CD4-positive, alpha-beta T cell treated with Interleukin-10 for 1 hour (primary cell): ENCODE data around the gene ARHGAP33.

Source experiments
- DNase-seq: peaks from one replicate; pipeline ENCODE4 v3.0.0-alpha.2; 2020

Gene ARHGAP33

DNA sequence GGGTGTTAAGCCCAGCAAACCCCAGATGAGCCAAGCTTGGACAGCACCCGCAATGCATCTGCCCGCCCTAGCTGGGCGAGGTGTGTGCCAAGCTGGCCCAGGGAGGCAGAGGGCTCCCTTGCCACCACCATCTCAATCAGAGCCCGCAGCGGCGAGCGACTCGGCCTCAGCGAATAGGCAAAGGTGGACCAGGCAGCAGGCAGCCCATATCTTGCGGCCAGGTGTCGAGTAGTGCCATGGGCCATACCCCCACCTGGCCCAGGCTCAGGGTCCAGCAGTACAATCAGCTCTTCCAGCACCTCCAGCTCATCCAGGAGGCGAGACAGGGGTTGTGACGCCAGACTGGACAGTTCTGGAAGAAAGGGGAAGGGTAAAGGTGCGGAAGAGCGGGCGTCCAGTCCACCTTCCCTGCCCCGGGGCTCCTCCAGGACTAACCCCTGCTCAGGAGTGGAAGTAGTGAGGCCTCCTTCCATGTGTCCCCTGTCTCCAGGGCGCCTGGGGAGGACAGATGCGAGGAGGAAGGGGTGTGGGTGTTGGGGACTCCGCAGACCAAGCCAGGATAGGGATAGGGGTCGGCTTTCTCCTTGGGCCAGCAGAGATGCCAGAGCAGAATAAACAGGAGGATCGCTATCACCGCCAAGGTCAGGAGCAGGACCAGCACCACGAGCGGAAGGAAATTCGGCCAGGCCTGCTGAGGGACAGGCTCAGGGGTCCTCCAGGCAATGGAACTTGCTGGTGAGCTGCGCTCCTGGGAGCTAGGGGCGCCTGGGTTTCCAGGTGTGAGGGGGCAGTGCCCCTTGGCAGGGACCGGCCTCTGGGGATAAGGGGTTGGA is 35.9 kb upstream of the ARHGAP33 start:
- no peak for DNase-seq

DNA sequence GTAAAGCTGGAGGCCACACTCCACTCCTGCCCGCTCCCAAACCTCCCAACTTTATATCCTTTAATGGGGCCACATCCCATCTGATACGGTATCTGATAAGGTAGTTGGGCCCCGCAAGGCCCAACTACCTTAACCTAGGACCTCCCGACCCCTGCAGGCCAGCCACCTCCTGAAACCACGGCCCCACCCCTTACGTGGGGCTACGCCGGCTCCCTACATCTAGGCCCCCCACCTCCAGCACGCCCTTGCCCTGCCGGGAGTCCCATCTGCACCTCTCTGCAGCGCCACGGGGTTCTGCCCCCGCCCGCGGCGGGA is 35.3 kb upstream of the ARHGAP33 start:
- no peak for DNase-seq

DNA sequence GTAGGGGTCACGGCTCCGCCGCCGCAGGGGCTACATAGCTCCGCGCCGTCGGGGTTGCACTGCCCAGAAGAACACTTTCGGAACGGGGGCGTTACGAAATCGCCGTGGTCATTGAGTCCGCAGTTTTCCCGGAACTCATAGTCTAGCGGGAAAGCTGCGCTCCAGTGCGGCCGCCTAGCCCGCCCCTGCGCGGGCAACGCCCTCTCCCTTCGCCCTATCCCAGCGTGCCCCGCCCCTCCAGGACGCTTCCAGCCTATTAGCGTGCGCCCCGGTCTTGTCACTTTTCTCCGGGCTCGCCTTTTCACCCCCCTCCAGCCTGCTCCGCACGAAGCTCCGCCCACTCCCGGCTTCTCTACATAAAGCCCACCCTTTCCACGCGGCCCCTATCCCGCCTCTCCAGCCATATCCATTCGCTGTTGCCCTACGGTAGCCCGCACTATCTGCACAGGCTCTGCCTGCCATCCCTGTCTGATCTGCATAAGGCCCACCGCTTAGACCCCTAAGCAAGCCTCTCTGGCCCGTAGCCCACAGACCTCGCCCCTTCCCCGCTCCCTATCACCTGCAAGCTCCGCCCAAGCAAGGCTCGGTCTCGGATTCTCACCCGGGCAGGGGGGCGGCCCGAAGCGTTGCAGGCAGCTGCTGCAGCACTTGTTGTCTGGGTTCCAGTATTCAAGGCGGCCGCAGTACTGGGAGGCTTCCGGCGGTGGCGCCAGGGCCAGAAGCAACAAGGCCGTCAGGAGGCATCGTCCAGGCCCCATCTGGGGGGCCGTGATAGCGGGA is 34.8 kb upstream of the ARHGAP33 start:
- peak; percentile 95 for DNase-seq

DNA sequence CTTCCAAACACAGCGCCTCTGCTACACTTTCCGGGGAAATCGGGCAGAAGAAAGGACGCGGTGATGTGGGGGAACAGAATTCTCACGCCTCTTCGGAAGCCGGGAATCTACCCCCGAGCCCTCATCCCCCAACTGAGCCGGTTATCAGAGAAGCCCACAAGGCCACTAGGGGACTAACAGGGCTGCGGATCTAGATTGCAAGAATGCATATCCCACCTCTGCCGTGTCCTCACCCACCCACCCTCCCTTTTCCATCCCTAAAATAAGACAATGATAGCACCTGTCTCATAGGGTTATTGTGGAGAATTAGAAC is 34.2 kb upstream of the ARHGAP33 start:
- DNase-seq, result no peak

DNA sequence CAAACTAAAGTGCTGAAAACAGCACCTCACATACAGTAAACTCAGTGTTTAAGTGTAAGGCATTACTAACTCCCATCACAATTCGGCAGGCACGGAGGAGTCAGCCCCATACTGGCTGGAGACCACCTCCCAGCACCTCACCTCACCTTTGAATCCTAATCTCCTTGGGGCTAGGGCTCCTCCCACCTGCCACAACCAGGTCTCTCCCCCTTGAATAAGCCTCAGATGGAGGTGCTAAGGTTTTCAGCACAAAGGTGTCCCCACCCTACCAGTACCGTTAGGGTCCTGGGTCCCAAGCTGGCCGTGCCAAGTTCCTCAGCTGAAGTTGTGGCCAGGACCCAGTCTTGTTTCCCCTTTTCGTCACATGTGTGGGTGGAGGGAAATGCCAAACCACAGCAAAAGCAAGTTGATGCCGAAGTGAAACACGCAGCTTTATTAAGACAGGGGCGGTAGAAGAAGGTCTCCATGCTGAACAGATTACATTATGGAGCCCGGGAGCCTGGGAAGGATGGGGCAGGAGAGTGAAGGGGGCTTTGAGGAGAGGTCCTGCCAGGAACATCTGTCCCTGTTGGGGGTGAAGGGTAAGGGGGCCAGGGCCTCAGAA is 33.1 kb upstream of the ARHGAP33 start, which contains the start of gene IGFLR1:
Gene IGFLR1 (minus strand): TSS at position 332 of the 604 bp plus-strand sequence. CDS start 1,272 bp downstream, outside the sequence.
- peak; percentile 78 for DNase-seq

DNA sequence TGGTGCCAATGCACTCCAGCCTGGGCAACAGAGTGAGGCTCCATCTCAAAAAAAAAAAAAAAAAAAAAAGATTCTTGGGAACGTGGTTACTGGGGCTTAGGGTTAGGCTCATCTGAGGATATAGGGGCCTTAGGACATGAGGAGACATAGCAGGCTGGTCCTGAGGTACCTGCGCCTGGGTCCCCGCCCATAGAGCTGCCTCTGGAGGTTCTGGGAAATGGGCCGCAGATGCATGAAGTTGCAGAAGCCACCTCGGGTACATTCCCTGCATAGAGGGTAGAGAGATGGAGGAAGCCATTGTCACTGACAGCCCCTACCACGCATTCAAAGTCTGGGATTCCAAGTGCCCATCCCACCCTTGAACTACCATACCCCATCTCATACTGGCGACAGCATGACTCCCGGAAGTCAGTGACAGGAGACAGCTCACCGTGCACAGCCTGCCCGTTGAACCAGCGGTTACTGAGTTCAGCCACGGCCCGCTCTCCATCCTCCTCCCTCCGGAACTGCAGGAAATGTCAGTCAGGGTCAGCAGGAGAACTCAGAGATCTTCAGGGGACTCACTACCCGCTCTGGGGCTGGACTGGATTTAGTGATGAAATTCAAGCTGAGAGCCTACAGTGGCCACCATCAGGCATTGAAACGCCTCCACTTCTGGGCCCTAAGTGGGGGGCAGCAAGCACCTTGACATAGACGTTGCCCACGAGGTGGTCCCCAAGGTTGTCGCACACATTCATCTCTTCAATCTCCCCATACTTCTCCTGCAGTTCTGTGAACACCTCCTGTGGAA is 31.5 kb upstream of the ARHGAP33 start:
- no peak for DNase-seq

DNA sequence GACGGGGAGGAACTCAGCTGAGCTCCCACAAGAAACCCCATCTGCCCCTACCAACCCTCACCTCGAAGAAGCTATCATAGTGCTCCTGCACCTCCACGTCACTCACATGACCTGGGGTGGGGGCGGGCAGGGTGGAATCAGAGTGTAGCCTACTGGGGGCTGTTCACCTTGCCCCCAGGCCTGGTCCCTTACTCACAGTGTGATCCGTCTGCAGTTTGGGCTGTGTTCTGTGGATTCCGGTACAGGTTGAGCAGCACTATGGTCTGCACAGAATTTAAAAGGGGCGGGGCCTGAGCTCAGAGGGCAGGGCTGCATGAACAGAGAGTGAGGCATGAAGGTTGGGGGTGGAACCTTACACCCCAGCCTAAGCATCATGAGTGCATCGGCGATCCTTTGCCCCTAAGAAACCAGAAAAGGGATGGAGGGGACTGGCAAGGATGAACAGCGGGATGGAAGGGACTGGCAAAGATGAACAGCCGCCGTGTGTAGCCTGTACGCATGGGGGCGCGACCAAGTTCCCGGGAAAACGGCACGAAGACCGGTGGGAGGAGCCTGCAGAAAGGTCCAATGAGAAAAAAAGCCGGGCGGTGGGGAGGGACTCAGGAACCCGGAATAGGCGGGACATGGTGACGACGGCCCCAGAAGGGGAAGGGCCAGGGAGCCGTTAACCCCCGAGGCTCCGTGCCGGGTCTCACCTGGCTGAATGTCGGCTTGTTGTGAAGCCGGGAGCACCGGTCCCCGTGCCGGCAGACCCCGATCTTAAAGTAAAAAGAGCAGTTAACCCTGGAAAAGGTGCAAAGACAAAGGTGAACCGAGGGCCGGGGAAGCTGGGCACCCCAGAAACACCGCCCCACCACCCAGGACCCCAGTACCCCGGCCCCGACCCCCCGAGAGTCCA is 30.7 kb upstream of the ARHGAP33 start:
- peak; percentile 96 for DNase-seq

DNA sequence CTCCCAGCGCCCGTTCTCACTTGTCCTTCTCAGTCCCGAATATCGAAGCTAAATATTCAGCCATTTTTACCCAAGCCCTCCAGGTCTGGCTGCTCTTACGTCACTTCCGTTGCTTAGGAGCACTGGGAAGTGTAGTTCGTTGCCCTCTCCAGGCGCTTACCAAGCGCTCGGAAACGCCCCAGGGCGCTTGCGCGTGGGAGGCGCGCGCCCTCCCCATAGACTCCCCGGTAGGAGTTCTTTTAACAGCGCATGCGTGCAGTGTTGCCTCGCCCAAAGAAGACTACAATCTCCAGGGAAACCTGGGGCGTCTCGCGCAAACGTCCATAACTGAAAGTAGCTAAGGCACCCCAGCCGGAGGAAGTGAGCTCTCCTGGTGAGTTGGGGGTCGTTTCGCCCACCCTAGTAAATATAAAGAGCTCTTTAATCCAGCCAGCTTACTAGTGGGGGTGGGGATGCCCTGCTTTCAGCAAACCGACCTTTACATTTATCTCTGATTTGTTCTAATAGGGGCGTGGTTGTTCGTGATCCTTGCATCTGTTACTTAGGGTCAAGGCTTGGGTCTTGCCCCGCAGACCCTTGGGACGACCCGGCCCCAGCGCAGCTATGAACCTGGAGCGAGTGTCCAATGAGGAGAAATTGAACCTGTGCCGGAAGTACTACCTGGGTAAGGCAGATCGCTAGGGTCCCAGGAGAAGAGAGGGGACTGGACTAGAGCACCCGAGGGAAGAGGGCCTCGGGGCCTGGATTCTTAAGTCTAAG is 29.9 kb upstream of the ARHGAP33 start, which contains the start of the genes PSENEN and U2AF1L4:
Gene PSENEN (plus strand): TSS at position 324 of the 759 bp plus-strand sequence. CDS start 280 bp downstream, at position 604.
Gene U2AF1L4 (minus strand): TSS at position 91 of the 759 bp plus-strand sequence. CDS start 27 bp downstream, at position 64.
- DNase-seq, result peak; percentile 99

DNA sequence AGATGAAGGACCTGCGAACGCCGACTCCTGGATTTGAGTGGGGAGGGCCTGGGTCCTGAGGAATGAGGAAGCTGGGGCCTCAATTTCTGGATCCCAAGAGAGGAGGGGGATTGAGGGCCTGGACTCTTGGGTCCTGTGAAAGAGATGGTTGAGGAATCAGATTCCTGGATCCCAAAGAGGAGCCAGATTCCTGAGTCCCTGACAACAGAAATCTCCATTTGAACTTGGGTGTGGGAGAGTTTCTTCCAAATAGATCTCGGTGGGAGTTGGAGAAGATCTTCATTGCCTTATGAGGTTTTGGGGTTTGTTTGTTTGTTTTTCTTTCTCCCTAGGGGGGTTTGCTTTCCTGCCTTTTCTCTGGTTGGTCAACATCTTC is 29.3 kb upstream of the ARHGAP33 start:
- no peak for DNase-seq

DNA sequence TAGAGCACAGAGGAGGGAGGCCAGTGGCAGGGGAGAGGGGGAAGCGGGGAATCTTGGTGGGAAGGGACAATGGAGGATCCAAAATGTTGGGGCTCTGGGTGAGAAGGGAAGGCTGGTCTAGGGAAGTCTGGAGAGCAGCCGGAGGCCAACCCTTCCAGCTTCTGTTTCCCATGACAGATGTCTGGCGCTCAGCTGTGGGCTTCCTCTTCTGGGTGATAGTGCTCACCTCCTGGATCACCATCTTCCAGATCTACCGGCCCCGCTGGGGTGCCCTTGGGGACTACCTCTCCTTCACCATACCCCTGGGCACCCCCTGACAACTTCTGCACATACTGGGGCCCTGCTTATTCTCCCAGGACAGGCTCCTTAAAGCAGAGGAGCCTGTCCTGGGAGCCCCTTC is 28.8 kb upstream of the ARHGAP33 start:
- no peak for DNase-seq

DNA sequence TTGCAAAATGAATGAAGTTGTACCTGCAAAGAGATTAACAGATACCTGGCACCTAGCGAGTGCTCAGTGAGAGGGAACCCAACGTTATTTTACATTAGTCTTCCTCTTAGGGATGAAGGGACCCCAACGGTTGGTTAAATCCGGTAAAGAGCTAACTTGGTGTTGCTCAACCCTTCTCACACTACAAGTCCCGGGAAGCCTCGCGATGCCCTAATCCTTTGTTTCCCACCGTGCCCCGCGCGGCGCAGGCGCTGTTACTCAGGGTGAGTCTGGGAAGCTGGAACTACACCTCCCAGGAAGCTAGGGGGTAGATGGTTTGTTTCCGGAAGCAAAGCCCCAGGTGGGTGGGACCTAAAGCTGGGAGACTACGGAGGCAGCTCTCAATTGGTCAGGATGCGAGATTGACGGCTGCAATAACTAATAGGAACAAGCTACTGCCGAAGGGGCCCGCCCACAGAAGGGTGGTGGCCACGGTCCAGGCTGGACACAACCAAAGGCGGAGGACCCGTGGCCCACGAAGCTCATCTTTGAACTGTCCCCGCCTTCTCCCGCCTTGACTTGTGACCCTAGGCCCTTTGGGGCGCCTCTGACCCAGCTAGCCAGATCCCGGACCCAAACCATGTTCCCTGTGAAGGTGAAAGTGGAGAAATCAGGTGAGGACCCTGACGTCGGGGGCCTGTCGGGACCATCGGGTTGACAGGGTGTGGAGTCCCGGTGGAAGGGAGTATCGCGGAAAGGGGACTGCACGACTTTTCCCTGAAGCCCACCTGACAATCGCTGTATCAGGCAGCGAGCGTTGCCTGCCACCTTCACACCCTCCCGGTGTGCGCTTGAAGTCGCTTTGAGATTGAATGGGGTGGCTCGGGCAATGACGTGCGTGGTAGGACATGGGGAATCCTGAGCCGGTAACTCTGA is 27.0 kb upstream of the ARHGAP33 start, which contains the start of gene LIN37:
Gene LIN37 (plus strand): TSS at position 471 of the 915 bp plus-strand sequence. CDS start 149 bp downstream, at position 620.
- peak; percentile 100 for DNase-seq

DNA sequence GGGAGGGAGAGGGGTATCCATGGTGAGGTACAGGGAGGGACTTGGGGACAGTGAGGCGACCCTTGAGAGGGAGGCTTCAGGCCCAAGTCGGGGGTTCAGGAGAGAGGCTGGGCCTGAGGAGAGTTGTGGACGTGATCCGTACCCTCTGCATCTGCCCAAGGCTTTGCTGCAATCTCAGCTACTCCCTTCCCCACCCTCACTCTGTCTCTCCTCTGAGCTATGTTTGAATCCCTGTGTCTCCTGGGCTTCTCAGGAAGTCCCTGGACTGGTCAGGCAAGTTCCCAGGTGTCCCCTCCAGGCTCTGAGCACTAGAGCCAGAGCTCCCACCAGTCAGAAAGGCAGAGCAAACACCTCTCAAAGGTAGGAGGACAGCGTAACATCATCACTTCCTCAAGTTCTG is 25.2 kb upstream of the ARHGAP33 start:
- DNase-seq, result no peak

DNA sequence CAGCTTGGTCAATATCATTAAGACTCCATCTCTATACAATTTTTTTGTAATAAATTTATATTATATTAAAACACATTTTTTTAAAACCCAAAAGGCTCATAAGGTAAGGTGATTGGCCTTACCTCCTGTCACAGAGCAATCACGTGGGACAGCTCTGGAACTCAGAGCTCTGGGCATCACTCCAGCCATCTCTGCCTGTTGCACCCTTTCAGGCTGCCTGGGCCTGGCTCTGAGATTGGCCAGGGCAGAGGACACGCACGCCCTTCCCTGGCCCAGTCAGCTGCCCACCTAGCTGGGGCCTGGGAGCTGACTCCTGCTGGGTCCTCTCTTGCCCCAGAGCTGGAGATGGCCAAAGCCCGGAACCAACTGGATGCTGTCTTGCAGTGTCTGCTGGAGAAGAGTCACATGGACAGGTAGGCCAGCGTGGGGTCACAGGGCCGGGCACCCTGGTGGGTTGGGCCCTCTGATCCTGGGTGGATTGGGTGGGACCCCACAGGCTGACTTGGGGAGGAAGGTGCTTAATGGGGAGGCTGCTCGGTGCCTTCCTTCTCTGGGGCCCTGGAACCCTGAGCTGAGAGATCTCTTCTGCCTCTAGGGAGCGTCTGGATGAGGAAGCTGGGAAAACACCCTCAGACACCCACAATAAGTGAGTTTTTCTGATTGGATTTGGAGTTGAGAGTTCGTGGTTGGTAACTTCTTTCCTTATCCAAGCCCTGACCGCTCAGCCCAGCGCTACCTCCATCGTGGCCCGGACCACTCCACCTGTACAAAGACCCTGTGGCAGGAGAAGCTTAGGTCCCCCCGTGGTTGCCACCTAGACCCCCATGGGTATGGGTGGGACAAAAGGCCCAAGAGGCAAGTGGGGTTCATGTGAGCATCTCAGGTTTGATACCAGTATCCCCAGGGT is 23.3 kb upstream of the ARHGAP33 start:
- DNase-seq, result no peak

DNA sequence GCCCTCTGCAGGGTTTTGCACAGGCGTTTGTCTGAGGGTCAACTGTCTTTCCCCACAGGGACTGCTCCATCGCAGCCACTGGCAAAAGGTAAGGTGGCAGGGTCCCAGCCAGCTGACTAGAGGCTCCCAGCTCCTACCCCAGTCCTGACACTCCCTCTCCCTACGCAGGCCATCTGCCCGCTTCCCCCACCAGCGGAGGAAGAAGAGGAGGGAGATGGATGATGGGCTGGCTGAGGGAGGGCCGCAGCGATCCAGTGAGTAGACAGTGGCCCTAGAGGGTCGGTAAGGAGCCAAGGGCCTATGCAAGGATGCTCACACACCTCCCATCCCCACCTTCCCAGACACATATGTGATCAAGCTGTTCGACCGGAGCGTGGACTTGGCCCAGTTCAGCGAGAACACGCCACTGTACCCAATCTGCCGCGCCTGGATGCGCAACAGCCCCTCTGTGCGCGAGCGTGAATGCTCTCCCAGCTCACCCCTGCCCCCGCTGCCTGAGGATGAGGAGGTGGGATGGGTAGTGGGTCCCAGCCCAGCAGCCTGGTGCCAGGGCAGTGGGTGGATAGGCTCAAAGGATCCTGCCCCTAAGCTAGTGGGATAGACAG is 22.5 kb upstream of the ARHGAP33 start:
- DNase-seq, result no peak

DNA sequence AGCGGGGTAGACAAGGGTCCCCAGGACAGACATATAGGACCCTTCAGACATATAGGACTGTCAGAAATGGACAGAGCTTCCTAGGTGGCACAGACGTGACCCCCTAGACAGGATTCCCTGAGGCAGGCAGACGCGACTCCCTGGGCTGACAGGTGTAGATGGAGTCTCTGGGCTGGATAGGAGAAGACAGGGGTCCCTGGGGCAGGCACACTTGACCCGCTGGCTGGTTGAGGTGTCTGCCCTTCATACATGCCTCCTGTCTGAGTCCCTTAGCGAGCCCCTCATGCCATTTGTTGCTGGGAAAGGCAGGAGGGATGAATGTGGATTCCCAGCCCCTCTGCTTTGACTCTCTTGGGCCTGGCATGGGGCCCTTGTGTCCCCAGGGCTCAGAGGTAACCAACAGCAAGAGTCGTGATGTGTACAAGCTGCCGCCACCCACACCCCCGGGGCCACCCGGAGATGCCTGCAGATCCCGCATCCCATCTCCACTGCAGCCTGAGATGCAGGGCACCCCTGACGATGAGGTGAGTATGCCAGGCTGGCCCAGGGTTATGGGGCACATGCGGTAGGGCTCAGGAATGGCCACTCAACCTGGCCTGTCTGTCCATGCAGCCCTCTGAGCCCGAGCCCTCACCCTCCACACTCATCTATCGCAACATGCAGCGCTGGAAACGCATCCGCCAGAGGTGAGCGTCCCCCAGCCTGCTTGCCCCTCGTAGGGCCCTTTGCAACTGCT is 21.6 kb upstream of the ARHGAP33 start:
- no peak for DNase-seq

DNA sequence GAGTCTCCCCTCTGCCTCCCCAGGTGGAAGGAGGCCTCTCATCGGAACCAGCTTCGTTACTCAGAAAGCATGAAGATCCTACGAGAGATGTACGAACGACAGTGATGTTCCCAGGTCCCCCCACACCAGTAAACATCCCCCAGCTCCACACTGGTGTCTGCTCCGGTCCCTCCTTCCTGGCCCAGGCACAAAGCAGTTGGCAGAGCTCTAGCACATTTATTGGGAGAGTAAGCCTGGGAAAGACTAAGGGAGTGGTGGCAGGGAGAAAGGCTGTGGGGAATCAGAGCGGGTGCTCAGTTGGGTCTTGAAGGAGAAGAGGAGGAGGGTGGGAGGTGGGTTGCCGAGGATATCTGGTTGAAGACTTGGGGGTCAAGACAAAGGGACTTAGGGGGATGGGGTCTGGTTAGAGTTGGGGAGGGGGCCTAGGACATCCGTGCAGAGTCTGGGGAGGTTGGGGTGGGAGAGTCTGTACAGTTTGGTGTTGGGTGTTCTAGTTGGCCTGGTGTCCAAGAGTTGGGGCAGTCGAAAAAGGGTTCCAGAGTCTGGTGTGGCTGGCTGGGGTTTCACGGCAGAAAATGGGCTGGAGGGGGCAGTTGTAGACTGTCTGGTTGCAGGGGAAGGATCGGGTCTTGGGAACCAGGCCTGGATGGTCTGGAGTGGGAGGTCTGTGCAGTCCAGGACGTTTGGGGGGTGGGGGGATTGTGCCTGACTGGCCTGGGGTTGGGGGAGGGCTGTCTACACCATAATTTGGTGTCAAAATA is 20.8 kb upstream of the ARHGAP33 start:
- no peak for DNase-seq

DNA sequence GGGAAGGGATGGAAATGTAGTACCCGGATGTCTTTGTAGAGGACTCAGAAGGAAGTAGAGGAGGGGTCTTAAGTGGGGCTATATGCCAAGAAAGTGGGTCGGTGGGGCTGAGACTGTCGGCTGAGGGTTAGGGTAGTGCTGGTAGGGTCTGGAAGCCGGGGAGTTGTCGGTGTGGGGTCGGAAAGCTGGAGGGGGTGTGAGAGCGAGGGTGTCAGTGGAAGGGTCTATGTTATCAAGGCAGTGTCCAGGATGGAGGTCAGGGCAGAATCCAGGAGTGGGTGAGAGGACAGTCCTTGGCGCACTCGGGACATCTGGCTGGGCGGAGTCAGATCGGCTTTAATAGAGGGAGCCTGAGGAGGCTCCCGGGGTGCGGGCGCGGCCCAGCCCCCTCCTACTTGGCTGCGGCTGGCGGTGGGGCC is 20.2 kb upstream of the ARHGAP33 start:
- DNase-seq, result no peak
